Activated CD4-positive, alpha-beta T cell treated with anti-CD3 and anti-CD28 coated beads, Interleukin-2, amount 10 ng/mL, durations not matched to agents 7 days and 5 days (primary cell): ENCODE data around the gene RECQL5. TPM values are rescaled to one million over a fixed set of nuclear protein-coding genes. Genes with fewer than 3 reads are reported as not detected.
A peak's percentile ranks its signal among the peaks of the same experiment; 100 is the strongest.

Experiments used
- CTCF ChIA-PET: fragments of 350-600 bp; sonication (Branson Sonifier 250); formaldehyde crosslinking; loops from one replicate; lab custom pipeline; 2021; ENCODE audit warnings: antibody characterized with exemption; lab: Charles Lee
- POLR2A ChIA-PET: fragments of 350-600 bp; sonication (Branson Sonifier 250); formaldehyde crosslinking; loops from one replicate; lab custom pipeline; 2021; ENCODE audit warnings: antibody characterized with exemption; lab: Charles Lee
- DNase-seq: peaks from one replicate; pipeline ENCODE4 v3.0.0-alpha.2; 2020
- H3K27ac Mint-ChIP-seq: one replicate; pipeline ENCODE4 v1.8.0; 2021; ENCODE audit warnings: mild to moderate bottlenecking, moderate library complexity, mixed read lengths
- H3K27me3 Mint-ChIP-seq: one replicate; pipeline ENCODE4 v1.8.0; 2021; ENCODE audit warnings: mixed read lengths
- H3K36me3 Mint-ChIP-seq: one replicate; pipeline ENCODE4 v1.8.0; 2021; ENCODE audit warnings: low read depth, mixed read lengths
- H3K4me1 Mint-ChIP-seq: one replicate; pipeline ENCODE4 v1.8.0; 2021; ENCODE audit warnings: mixed read lengths
- H3K4me3 Mint-ChIP-seq: one replicate; pipeline ENCODE4 v1.8.0; 2021; ENCODE audit warnings: mild to moderate bottlenecking, moderate library complexity, mixed read lengths
- H3K9me3 Mint-ChIP-seq: one replicate; pipeline ENCODE4 v1.8.0; 2021; ENCODE audit warnings: mixed read lengths
- total RNA-seq, 2 experiments: library from RNA; stranded (reverse); gene quantifications; one replicate each; pipeline ENCODE4 v1.2.3, GENCODE V29; 2021

Gene RECQL5
- total RNA-seq, 2 experiments from 2014 or later, result 44.7 to 47.1 TPM

DNA sequence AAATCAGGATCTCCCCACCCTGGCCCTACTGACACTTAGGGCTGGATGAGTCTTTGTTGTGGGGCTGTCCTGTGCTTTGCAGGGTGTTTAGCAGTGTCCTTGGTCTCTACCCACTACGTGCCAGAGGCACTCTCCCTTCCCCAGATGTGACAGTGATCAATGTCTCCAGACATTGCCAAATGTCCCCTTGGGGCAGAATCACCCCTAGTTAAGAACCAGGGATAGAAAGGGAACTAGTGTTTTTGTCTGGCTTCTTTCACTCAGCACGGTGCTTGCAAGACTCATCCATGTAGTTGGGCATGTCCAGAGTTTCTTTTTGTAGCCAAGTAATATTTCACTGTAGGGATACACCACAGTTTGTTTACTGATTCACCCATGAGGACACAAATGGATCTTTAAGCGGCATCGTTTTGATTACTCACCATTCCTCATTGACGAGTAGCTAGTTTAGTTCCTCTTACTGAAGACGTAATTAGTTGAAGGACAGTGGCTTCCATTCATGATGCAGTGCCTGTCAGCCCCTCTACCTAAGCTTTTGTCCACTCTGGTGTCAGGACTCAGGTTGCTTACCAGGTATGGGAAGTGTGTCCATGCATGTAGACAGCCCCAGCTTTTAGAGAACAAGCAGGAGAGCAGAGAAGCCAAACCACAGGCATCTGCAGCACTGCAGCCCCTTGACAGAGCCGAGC lies 28.3 kb upstream of the RECQL5 start:
- Mint-ChIP-seq H3K4me3 (no peak overlapping the region), H3K36me3 (peaks cover 5% of the 10 kb centered on the region)
- CTCF ChIA-PET, result interaction anchor here (1.0 to 1.4 kb wide), 2 partner anchors 11 to 20 kb away, joined by 3 read pairs; no protein-coding TSS in a partner anchor

GRCh38 chr17:75694536-75694935 lies 27.6 kb upstream of the RECQL5 start:
- H3K27ac Mint-ChIP-seq, result no peak overlapping the region
- ChIA-PET POLR2A (no interaction called here), CTCF (interaction anchor here (1.0 kb wide), 1 partner anchor 19 kb away, joined by 3 read pairs; no protein-coding TSS in a partner anchor)
- no peaks in the 10 kb centered on the region for H3K27me3 Mint-ChIP-seq
- H3K9me3 Mint-ChIP-seq, result no peaks in the 10 kb centered on the region
- no peak overlapping the region for H3K4me3 Mint-ChIP-seq
- H3K4me1 Mint-ChIP-seq, result peaks cover 27% of the 10 kb centered on the region
- DNase-seq, result no peak
- H3K36me3 Mint-ChIP-seq, result peaks cover 5% of the 10 kb centered on the region

More for the DNA sequence above, 28.3 kb upstream of the RECQL5 start:
- Mint-ChIP-seq H3K9me3 (no peaks in the 10 kb centered on the region), H3K27me3 (no peaks in the 10 kb centered on the region), H3K27ac (no peak overlapping the region), H3K4me1 (peaks cover 21% of the 10 kb centered on the region)
- POLR2A ChIA-PET, result no interaction called here
- DNase-seq, result no peak

DNA sequence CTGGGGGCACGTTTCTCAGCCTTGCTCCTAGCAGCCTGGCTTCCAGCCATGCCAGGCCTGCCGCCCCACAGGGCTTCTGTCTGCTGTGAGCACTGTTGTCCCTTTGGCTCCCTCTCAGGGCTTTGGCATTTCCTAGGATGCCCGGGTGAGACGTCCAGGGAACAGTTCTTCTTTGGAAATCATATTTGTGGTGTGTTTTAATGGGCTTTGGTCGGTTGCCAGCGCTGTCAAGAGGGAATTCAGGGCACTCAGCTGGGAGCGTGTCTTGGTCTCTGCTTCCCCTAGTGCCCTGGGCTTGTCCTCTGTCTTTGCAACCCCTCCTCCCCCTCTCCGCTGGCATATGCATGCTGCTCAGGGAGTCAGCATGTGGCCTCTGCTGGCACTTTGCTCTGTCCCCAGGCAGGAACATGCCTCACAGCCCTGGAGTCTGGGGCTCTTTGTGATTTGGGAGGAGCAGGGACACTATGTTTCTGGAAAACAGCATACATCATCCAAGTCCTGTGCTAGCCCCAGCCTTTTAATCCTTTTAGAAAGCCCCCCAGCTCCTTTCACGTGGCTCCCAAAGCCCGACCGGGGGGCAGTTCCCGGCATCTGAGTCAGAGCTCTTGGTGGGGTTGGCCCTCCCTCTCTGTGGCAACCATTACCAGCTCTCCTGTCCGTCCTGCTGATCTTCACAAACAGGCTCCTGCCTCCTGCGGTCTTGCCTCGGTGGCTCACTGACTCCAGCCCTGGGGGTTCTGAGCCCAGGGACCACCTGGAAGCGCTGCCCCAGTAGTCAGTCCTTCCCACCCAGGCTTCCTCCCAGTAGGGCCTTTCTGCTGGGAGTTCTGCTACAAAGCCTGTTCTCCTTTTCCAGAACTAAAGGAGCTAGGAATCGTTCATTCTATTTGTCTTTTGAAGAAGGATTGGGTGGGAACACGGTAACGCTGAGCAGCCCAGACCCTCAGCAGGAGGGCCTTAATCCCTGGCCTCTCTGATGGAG lies 26.8 kb upstream of the RECQL5 start:
- ChIA-PET CTCF (interaction anchor here (1.0 to 1.9 kb wide), 3 partner anchors 10 to 20 kb away, joined by 3 to 4 read pairs (median 4); no protein-coding TSS in a partner anchor), POLR2A (no interaction called here)
- no peak for DNase-seq
- H3K4me1 Mint-ChIP-seq, result peaks cover 35% of the 10 kb centered on the region
- no peaks in the 10 kb centered on the region for H3K27me3 Mint-ChIP-seq
- H3K9me3 Mint-ChIP-seq, result no peaks in the 10 kb centered on the region
- peaks cover 3% of the 10 kb centered on the region for H3K36me3 Mint-ChIP-seq
- H3K27ac Mint-ChIP-seq, result peak overlapping the region; percentile 26
- no peak overlapping the region for H3K4me3 Mint-ChIP-seq

GRCh38 chr17:75692976-75693375 lies 26.0 kb upstream of the RECQL5 start:
- Mint-ChIP-seq H3K4me1 (peaks cover 43% of the 10 kb centered on the region), H3K9me3 (no peaks in the 10 kb centered on the region), H3K27ac (peak overlapping the region; percentile 38), H3K4me3 (no peak overlapping the region), H3K27me3 (no peaks in the 10 kb centered on the region), H3K36me3 (peaks cover 3% of the 10 kb centered on the region)
- ChIA-PET POLR2A (no interaction called here), CTCF (interaction anchor here (0.7 to 1.9 kb wide), 6 partner anchors 10 to 55 kb away, joined by 3 to 5 read pairs (median 4); a partner anchor contains a TSS)
- DNase-seq, result no peak

GRCh38 chr17:75691801-75692626 lies 25.1 kb upstream of the RECQL5 start:
- Mint-ChIP-seq H3K4me3 (no peak overlapping the region), H3K27ac (peak overlapping the region; percentile 62), H3K36me3 (peaks cover 6% of the 10 kb centered on the region), H3K4me1 (peaks cover 50% of the 10 kb centered on the region), H3K27me3 (no peaks in the 10 kb centered on the region), H3K9me3 (no peaks in the 10 kb centered on the region)
- ChIA-PET POLR2A (no interaction called here), CTCF (interaction anchor here (0.7 to 1.9 kb wide), 8 partner anchors 9 to 57 kb away, joined by 3 to 5 read pairs (median 4); a partner anchor contains a TSS)
- no peak for DNase-seq

DNA sequence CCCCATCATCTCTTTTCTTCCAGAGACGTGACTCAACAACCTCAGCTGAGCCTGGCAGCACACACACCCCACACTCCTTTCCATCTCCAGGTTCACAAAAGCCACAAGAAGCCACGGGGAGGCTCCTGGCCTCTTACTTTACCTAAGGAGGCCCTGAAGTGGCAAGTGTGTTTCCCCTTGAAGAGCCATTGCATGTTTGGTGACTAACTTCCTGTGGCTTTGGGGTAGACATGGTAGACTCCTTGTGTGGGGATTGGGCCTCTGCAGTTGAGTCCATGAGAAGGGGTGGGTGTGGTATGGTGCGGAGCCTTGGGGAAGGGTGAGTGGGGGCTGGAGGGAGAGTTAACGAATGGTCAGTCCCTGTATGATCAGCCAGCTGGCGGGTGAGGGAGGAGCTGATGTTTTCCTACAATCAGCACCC lies 24.4 kb upstream of the RECQL5 start:
- ChIA-PET CTCF (interaction anchor here (1.1 to 1.3 kb wide), 3 partner anchors 15 to 62 kb away, joined by 3 to 5 read pairs (median 4); no protein-coding TSS in a partner anchor), POLR2A (no interaction called here)
- DNase-seq, result peak; percentile 45
- Mint-ChIP-seq H3K4me3 (no peak overlapping the region), H3K9me3 (no peaks in the 10 kb centered on the region), H3K27me3 (no peaks in the 10 kb centered on the region), H3K36me3 (peaks cover 6% of the 10 kb centered on the region), H3K4me1 (peaks cover 55% of the 10 kb centered on the region), H3K27ac (peak overlapping the region; percentile 62)

GRCh38 chr17:75689441-75689873 lies 22.5 kb upstream of the RECQL5 start:
- no peaks in the 10 kb centered on the region for H3K27me3 Mint-ChIP-seq
- peaks cover 63% of the 10 kb centered on the region for H3K4me1 Mint-ChIP-seq
- H3K27ac Mint-ChIP-seq, result peak overlapping the region; percentile 85
- H3K36me3 Mint-ChIP-seq, result peaks cover 6% of the 10 kb centered on the region
- no peaks in the 10 kb centered on the region for H3K9me3 Mint-ChIP-seq
- H3K4me3 Mint-ChIP-seq, result peak overlapping the region; percentile 23
- POLR2A ChIA-PET, result no interaction called here
- peak; percentile 75 for DNase-seq
- CTCF ChIA-PET, result interaction anchor here (0.5 to 2.5 kb wide), 6 partner anchors 9 to 773 kb away, joined by 3 to 11 read pairs (median 4); no protein-coding TSS in a partner anchor

GRCh38 chr17:75688209-75688825 lies 21.4 kb upstream of the RECQL5 start:
- no peak overlapping the region for H3K4me3 Mint-ChIP-seq
- no peaks in the 10 kb centered on the region for H3K27me3 Mint-ChIP-seq
- peaks cover 4% of the 10 kb centered on the region for H3K36me3 Mint-ChIP-seq
- peaks cover 65% of the 10 kb centered on the region for H3K4me1 Mint-ChIP-seq
- POLR2A ChIA-PET, result interaction anchor here (0.6 to 0.7 kb wide), 3 partner anchors 19 to 314 kb away, joined by 3 read pairs; no protein-coding TSS in a partner anchor
- H3K27ac Mint-ChIP-seq, result peak overlapping the region; percentile 85
- DNase-seq, result no peak
- CTCF ChIA-PET, result interaction anchor here (0.6 to 2.5 kb wide), 7 partner anchors 9 to 1132 kb away, joined by 3 to 11 read pairs (median 4); partner anchors contain the start of gene SMIM5
- no peaks in the 10 kb centered on the region for H3K9me3 Mint-ChIP-seq

DNA sequence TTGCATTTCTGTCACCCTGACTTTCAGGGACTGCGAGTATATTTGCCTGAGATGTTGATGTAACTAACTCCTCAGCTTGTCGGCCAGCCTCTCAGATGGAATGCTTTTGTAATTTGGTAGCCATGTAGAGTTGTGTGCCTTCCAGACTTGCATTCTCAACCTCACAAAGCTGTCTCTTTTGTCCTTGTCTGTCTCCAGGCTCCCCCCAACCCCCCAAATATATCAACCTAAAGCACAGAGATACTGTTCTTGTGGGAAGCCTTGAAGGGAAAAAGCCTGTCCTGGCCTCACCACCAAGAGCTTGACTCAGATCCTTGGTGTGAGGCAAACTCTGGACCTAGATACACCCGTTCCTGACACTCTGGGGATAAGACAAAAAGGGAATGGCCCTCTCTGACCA lies 18.5 kb upstream of the RECQL5 start:
- no peak for DNase-seq
- CTCF ChIA-PET, result interaction anchor here (0.7 to 1.6 kb wide), 3 partner anchors 57 to 68 kb away, joined by 3 to 4 read pairs (median 3); no protein-coding TSS in a partner anchor
- POLR2A ChIA-PET, result no interaction called here
- Mint-ChIP-seq H3K27me3 (no peaks in the 10 kb centered on the region), H3K4me1 (peaks cover 47% of the 10 kb centered on the region), H3K27ac (no peak overlapping the region), H3K4me3 (no peak overlapping the region), H3K36me3 (peaks cover 4% of the 10 kb centered on the region), H3K9me3 (no peaks in the 10 kb centered on the region)

DNA sequence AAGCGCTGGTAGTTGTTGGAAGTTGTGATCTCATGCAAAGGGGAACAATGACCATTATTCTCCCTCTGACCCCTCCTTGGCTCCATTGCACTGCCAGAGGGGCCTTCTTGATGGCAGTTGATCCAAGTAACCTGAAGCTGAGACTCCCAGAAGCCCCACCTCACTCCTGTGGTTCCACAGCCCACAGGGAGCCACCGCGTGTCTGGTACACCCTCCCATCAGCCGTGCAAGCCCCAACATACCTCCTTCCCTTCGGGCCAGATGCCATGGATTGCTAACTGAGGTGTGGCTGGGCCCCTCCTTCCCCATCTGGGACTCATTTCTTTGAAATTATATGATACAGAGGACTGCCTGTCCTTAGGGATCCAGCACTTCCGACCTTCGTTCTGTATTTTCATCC lies 18.0 kb upstream of the RECQL5 start:
- ChIA-PET POLR2A (no interaction called here), CTCF (interaction anchor here (0.8 to 1.6 kb wide), 3 partner anchors 14 to 69 kb away, joined by 3 to 4 read pairs (median 3); no protein-coding TSS in a partner anchor)
- Mint-ChIP-seq H3K9me3 (no peaks in the 10 kb centered on the region), H3K36me3 (peaks cover 4% of the 10 kb centered on the region), H3K4me1 (peaks cover 41% of the 10 kb centered on the region), H3K27ac (no peak overlapping the region), H3K4me3 (no peak overlapping the region), H3K27me3 (no peaks in the 10 kb centered on the region)
- DNase-seq, result no peak

DNA sequence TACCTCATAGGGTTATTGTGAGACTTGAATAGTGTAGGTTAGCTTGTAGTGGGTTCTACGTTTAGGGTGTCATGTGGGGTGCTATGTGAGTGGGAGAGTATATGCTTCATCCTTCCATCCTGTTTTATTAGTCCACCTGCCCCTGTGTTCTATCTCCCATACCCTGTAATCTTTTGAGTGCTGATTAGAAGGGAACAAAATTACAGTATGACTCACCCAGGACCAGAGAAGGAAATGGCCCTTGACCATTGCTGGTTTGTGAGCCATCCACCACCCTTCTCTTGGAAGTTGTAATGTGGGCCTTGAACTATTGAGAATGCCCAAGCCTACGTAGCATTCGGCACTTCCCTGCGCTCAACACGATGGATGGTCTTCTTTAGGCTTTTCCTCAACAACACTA lies 17.3 kb upstream of the RECQL5 start:
- no peak overlapping the region for H3K4me3 Mint-ChIP-seq
- no peaks in the 10 kb centered on the region for H3K27me3 Mint-ChIP-seq
- peaks cover 3% of the 10 kb centered on the region for H3K36me3 Mint-ChIP-seq
- no peak overlapping the region for H3K27ac Mint-ChIP-seq
- ChIA-PET CTCF (interaction anchor here (0.8 to 6.3 kb wide), 6 partner anchors 9 to 65 kb away, joined by 3 to 33 read pairs (median 4); partner anchors contain the start of gene SMIM5), POLR2A (no interaction called here)
- peaks cover 35% of the 10 kb centered on the region for H3K4me1 Mint-ChIP-seq
- no peaks in the 10 kb centered on the region for H3K9me3 Mint-ChIP-seq
- no peak for DNase-seq
